Kidney (tissue), 14 donors: Measurements from ENCODE around the gene PTGFR. TPM values are rescaled to one million over a fixed set of nuclear protein-coding genes. Genes with fewer than 3 reads are reported as not detected.

Experiments used
- DNase-seq, 5 donors: peaks; one replicate each; pipeline ENCODE4 v3.0.0-alpha.2; 2013 to 2020
- FAIRE-seq: peaks from 2 replicates; lab custom pipeline; 2012; peaks lifted over from hg19 to GRCh38; lab: Jason Lieb, UNC
- H3K27ac ChIP-seq, 2 donors: one replicate each; pipeline ENCODE4 v1.7.0; 2013; ENCODE audit warnings: low read depth in 2 of 2, low read length in 2 of 2, inconsistent platforms in 1 of 2
- H3K27me3 ChIP-seq: one replicate; pipeline ENCODE4 v1.7.1; 2013; ENCODE audit warnings: low read length, inconsistent platforms; ENCODE audit not compliant: control insufficient read depth, insufficient read depth
- H3K36me3 ChIP-seq, 3 donors: one replicate each; pipeline versions ENCODE4 v1.7.0 to v1.7.1; 2013; ENCODE audit warnings: low read length in 3 of 3, control low read depth in 1 of 3, inconsistent platforms in 1 of 3; ENCODE audit not compliant: insufficient read depth in 3 of 3, control insufficient read depth in 2 of 3
- H3K4me1 ChIP-seq, 3 donors: one replicate each; pipeline versions ENCODE4 v1.7.0 to v1.7.1; 2013; ENCODE audit warnings: low read length in 3 of 3, inconsistent platforms in 1 of 3, low read depth in 1 of 3; ENCODE audit not compliant: control insufficient read depth in 2 of 3, insufficient read depth in 2 of 3
- H3K4me3 ChIP-seq, 3 donors: one replicate each; pipeline versions ENCODE4 v1.7.0 to v1.8.1; 2013; ENCODE audit warnings: low read length in 3 of 3, control low read depth in 1 of 3, inconsistent platforms in 1 of 3
- H3K9ac ChIP-seq, 3 donors: one replicate each; pipeline versions ENCODE4 v1.7.0 to v1.7.1; 2013; ENCODE audit warnings: low read length in 3 of 3, control low read depth in 1 of 3, inconsistent platforms in 1 of 3
- H3K9me3 ChIP-seq, 3 donors: one replicate each; pipeline versions ENCODE4 v1.7.0 to v1.7.1; 2013; ENCODE audit warnings: low read length in 3 of 3, control low read depth in 1 of 3, inconsistent platforms in 1 of 3; ENCODE audit not compliant: control insufficient read depth in 2 of 3, insufficient read depth in 1 of 3
- intact Hi-C: fragments of 100-400 bp; cut with DNase I; formaldehyde crosslinking; loops from one replicate; pipeline ENCODE4 v1.11.1; 2022
- polyA plus RNA-seq: library from polyadenylated mRNA; stranded (reverse); fragments of 350-450 nt; fragmentation: Illumina TruSeq; extraction: RNeasy Lipid Tissue Mini Kit (QIAGEN cat#74804); gene quantifications from one replicate; pipeline ENCODE4 v1.2.3, GENCODE V29; 2014; ENCODE audit warnings: low read depth, low replicate concordance; ENCODE audit not compliant: insufficient read depth
- total RNA-seq: library from RNA; stranded (reverse); fragmentation: NEBNext Ultra II Directional; extraction: Animal tissue kit (Norgen Biotek cat#: 25700); gene quantifications from one replicate; pipeline ENCODE4 v1.2.1, GENCODE V29; 2021
- TF ChIP-seq, protein P1 (sequence below): IDR thresholded peaks from 3 replicates; pipeline ENCODE4 v1.5.1; 2012; ENCODE audit warnings: mild to moderate bottlenecking, moderate library complexity, borderline replicate concordance; ENCODE audit not compliant: insufficient read depth; ENCODE audit errors: extremely low read depth
- donor health status: control.
- donor health status: control.
- donor health status: control.
- donor health status: control.
- donor health status: control.
- donor health status: DM: yes; HTN: yes; CAD: no.
- donor health status: Normal renal cell carcinoma (clear cell type).

The PTGFR gene
- total and polyA plus RNA-seq, 2 donors from 2014 or later: 2.4 to 3.7 TPM

DNA sequence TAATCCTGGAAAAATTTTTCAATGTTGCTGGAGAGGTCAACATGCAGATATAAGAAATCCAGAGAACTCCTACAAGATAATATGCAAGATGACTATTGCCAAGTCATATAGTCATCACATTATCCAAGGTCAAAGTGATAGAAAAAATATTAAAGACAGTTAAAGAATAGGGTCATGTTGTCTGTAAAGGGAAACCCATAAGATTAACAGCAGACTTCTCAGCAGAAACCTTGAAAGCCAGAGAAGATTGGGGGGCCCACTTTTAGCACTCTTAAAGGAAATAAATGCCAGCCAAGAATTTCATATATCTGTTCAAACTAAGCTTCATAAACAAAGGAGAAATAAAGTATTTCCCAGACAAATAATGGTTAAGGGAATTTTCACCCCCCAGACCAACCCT lies 64.1 kb downstream of the PTGFR start:
- Histone ChIP-seq H3K4me3 (no peak overlapping the region), H3K9me3 (peaks cover 0 to 8% (median 0%) of the 10 kb centered on the region in 3 donors), H3K4me1 (no peaks in the 10 kb centered on the region), H3K9ac (no peak overlapping the region), H3K36me3 (no peaks in the 10 kb centered on the region), H3K27ac (no peak overlapping the region), H3K27me3 (no peaks in the 10 kb centered on the region)
- no peak for FAIRE-seq
- TF ChIP-seq, protein P1, sequence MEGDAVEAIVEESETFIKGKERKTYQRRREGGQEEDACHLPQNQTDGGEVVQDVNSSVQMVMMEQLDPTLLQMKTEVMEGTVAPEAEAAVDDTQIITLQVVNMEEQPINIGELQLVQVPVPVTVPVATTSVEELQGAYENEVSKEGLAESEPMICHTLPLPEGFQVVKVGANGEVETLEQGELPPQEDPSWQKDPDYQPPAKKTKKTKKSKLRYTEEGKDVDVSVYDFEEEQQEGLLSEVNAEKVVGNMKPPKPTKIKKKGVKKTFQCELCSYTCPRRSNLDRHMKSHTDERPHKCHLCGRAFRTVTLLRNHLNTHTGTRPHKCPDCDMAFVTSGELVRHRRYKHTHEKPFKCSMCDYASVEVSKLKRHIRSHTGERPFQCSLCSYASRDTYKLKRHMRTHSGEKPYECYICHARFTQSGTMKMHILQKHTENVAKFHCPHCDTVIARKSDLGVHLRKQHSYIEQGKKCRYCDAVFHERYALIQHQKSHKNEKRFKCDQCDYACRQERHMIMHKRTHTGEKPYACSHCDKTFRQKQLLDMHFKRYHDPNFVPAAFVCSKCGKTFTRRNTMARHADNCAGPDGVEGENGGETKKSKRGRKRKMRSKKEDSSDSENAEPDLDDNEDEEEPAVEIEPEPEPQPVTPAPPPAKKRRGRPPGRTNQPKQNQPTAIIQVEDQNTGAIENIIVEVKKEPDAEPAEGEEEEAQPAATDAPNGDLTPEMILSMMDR: no peak
- DNase-seq: no peak
- intact Hi-C loops: no loop called here

DNA sequence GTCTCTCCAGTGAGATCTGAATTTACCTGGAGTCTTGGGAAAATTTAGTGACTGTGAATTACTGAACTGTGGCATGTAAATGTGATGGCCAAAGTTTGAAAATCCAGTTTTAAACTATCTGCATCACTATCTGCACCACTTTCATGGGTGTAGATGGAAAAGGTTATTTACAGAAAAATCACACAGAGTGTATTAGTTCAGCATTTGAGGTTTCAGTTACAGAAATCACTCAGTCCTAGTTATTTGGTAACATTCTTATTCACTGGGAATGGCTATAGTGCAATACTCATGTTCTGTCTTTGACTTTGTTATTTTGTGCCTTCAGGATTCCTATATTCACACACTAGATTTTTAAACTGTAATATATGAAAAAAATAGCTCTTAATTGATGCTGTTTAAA lies 68.9 kb downstream of the PTGFR start:
- H3K4me3 ChIP-seq: no peak overlapping the region
- intact Hi-C loops: no loop called here
- no peak overlapping the region for H3K27ac ChIP-seq
- H3K4me1 ChIP-seq: no peaks in the 10 kb centered on the region
- FAIRE-seq (no peak), DNase-seq (no peak)
- no peaks in the 10 kb centered on the region for H3K36me3 ChIP-seq
- no peak overlapping the region for H3K9ac ChIP-seq
- H3K27me3 ChIP-seq: no peaks in the 10 kb centered on the region
- TF ChIP-seq, protein P1: no peak
- H3K9me3 ChIP-seq: no peaks in the 10 kb centered on the region

DNA sequence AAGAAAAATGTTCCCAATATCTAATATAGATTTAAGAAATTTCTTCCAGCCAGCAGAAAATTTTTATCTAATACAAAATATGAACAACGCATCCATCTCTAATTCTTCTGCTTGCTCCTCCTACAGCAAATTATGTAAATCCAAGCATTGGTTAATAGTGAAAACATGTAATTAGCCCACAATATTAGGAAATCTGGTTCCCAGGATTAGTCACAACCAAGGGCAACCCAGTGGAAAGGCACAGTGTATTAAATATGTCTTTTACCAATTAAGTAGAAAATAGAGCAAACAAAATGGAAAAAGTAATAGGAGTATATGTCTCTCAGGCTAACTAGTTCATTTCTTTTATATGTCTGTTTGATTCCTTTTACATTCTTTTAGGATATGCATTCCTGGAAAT lies 70.0 kb downstream of the PTGFR start:
- H3K4me1 ChIP-seq: no peaks in the 10 kb centered on the region
- no peak overlapping the region for H3K27ac ChIP-seq
- no peak overlapping the region for H3K9ac ChIP-seq
- DNase-seq: no peak
- H3K9me3 ChIP-seq: no peaks in the 10 kb centered on the region
- TF ChIP-seq, protein P1: no peak
- no peaks in the 10 kb centered on the region for H3K27me3 ChIP-seq
- H3K36me3 ChIP-seq: no peaks in the 10 kb centered on the region
- FAIRE-seq: no peak
- H3K4me3 ChIP-seq: no peak overlapping the region
- intact Hi-C loops: no loop called here

- TF ChIP-seq, protein P1: no peak
- no peak overlapping the region for H3K9ac ChIP-seq
- no peak overlapping the region for H3K27ac ChIP-seq
- H3K4me3 ChIP-seq: no peak overlapping the region
- no peaks in the 10 kb centered on the region for H3K4me1 ChIP-seq
- H3K36me3 ChIP-seq: no peaks in the 10 kb centered on the region
- intact Hi-C loops: no loop called here
- no peaks in the 10 kb centered on the region for H3K9me3 ChIP-seq
- no peaks in the 10 kb centered on the region for H3K27me3 ChIP-seq
- FAIRE-seq: no peak
- no peak for DNase-seq
Measured at GRCh38 chr1:78561856-78562255, 71.1 kb downstream of the PTGFR start.
